B cell (primary cell): ENCODE data around the gene ARHGEF7.

Experiments
- CTCF ChIP-seq: fragments of 200-600 bp; IDR thresholded peaks from one replicate; pipeline ENCODE4 v1.8.0; 2022; ENCODE audit warnings: antibody characterized with exemption, mild to moderate bottlenecking
- EZH2 ChIP-seq: IDR thresholded peaks from 2 replicates; pipeline ENCODE4 v1.6.1; 2012; ENCODE audit warnings: borderline replicate concordance, low read depth, mild to moderate bottlenecking, moderate library complexity, low read length; ENCODE audit not compliant: insufficient read depth, poor library complexity, severe bottlenecking

DNA sequence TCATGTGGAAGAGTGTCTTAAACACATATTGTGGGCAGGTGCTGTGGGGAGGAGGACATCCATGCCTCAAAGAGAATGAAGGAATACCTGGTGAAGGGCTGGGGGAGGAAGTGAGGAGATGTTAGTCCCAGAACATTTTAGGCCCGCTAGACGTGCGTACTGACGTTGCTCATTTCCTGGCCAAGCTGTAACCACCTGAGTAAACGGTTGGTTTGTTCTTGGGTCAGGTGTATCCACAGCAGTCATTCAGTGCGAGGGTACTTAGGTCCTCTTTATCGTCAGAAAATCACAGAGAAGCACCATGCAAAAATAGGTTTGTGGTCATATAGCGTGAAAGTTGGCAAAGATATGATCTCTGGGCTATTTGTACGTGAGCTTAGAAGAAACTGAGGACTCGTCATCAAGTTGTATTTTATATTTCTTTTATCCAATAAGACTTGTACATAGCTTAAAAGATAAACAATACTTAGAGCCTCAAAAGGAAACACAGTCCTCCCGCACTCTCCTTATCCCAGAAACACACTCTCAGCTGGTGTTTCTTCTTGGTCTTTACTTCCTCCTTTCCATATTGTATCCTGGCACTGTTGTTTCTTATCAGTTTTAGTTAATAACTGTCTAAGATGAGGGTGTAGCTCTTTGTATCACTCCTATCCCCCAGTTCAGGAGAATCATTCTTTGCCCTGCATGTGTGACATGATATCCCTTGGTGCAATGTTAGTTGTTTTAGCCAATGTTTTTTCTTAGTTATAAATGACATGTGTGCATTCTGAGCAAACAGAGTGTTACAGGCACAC lies 52.0 kb downstream of the ARHGEF7 start:
- TF ChIP-seq CTCF (no peak), EZH2 (no peak)
